VCaP (cell line): ENCODE results near the gene TOP3B.

Experiments
- H3K27ac ChIP-seq: fragments of 450-650 bp; 2 replicates; pipeline ENCODE4 v1.5.1; 2017
- CTCF ChIP-seq: fragments of 450-650 bp; conservative IDR thresholded peaks from 2 replicates; pipeline ENCODE4 v1.5.1; 2017; ENCODE audit warnings: mild to moderate bottlenecking, moderate library complexity

TOP3B gene

DNA sequence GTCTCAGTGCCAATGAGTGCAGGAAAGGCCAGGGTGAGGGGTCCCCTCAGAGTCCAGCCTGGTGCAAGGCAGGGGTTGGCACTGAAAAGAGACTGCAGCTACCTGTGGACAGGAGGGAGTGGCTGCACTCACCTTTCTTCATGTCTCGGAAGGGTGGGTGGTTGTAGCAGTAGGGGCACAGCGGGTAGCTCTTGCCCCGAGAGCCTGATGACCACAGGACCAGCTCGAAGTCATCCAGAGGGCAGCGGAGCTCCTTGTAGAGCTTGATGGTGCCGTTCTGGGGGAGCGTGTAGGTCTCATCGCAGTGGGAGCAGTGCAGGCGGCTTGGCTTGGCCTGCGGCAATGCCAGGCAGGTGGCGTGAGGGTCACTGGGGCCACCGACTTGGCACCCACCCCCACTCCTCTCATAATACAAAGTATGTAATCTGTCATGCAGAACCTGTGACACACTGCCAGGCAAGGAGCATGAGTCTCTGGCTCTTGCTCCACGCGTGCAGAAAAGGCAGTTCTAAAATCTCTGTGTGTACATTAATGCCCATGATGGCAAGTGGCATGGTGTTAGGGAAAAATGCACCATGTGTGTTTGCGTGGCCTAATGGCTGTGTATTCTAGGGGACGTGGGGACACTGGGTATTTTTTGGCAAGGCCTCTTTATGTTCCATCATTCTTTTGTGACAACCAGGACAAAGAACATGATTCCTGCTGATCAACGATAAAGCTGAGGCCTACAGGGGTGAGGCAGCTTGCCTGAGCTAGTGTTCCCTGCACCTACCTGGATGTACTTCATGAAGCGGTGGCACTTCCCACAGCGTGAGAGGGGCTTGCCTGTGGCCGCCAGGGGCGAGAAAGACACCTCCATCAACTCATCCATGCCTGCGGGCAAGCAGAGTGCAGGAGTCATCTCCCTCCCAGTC is 24.0 kb downstream of the TOP3B start:
- no peak overlapping the region for H3K27ac ChIP-seq
- no peak for TF ChIP-seq CTCF

DNA sequence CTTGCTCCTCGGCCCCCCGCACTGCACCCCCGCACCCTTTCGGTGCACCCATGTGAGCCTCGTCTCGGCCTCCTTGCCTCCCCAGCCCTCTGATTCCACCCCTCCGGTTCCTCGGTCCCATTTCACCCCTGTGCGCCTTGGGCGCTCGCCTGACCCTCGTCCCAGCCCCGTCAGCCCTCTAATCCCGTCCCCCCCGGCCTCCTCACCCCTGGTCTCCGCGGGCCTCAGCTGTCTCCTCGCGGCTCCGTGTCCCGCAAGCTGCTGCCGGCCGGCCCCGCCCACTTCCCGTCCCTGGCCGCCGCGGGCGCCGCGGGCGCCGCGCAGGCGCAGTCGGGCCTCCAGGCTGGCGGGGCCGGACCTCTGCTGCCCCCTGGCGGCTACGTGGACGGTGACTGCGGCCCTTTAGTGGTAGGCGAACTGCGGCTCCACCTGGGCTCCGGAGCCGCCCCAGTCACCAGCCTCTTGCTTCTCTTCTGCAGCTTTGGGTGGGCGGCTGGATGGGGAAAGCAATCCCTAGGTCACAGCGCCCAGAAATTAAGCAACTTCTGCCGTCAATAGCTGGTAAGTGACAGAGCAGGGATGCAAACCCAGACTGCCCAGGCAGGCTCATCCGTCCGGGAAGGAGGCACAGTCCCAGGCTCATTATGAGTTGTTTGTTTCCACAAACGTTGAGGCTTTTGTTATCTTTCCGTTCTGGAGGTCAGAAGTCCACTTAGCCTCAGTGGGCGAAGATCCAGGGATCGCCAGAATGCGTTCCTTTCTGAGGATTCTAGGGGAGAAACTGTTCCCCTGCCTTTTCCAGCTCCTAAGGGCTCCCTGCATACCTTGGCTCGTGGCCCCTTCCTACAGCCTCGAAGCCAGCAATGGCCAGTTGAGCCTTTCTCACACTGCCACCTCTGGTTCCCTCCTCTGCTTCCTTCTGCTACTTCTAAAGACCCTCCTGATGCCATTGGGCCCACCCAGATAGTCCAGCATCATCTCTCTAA is 29.7 kb downstream of the TOP3B start, which contains the start of gene PPM1F:
Gene PPM1F (minus strand): TSS at position 263 of the 986 bp plus-strand sequence. CDS start 6,800 bp downstream, outside the sequence.
- peak; percentile 98 for TF ChIP-seq CTCF
- peak within 1 kb of the TSS; percentile 71 for H3K27ac ChIP-seq

DNA sequence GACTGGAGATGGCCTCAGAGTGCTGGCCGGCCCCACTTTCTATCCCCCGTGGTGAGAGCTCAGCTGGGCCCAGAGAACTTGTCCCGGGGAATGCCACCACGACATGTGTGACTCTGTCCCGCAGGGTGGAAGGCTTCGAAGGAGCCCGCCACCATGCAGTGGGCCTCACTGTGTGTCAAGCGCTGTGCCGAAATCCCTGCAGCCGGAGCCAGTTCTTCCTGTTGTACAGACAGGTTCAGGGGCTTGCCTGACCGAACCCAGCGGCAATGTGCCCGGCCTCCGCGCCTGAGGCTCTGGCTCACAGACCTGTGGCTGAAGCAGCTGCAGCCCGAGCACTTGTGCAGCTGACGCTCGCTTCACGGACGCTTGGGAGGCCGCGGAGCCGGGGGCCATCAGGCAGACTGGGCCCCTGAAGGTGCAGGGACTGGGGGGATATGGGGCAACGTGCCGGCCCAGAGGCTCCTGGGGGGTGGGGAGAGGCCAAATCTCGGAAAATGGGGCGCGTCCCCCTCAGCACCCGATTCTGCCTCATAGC is 30.6 kb downstream of the TOP3B start:
- TF ChIP-seq CTCF: no peak
- peak overlapping the region; percentile 71 for H3K27ac ChIP-seq

DNA sequence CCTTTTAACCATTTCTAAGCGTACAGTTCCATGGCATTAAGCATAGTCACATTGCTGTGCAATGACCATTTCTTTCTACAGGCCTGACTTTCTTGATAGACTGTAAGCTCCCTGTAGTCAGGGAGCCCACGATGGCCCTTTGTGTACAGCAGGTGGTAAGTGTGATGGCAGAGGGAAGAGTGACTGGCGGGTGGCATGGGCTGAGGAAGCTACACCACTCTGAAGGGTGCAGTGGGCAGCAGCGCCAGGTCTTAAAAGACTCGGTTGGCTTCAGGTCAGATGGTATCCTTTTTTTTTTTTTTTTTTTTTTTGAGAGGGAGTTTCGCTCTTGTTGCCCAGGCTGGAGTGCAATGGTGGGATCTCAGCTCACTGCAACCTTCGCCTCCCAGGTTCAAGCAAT is 31.5 kb downstream of the TOP3B start:
- no peak for TF ChIP-seq CTCF
- no peak overlapping the region for H3K27ac ChIP-seq

- H3K27ac ChIP-seq: no peak overlapping the region
- TF ChIP-seq CTCF: no peak
Measured at GRCh38 chr22:21949948-21950347, 32.6 kb downstream of the TOP3B start.

- no peak for TF ChIP-seq CTCF
- no peak overlapping the region for H3K27ac ChIP-seq
Measured at GRCh38 chr22:21949569-21949918, 33.0 kb downstream of the TOP3B start.
